Measurements from ENCODE around the gene DPH2.

The DPH2 gene

DNA sequence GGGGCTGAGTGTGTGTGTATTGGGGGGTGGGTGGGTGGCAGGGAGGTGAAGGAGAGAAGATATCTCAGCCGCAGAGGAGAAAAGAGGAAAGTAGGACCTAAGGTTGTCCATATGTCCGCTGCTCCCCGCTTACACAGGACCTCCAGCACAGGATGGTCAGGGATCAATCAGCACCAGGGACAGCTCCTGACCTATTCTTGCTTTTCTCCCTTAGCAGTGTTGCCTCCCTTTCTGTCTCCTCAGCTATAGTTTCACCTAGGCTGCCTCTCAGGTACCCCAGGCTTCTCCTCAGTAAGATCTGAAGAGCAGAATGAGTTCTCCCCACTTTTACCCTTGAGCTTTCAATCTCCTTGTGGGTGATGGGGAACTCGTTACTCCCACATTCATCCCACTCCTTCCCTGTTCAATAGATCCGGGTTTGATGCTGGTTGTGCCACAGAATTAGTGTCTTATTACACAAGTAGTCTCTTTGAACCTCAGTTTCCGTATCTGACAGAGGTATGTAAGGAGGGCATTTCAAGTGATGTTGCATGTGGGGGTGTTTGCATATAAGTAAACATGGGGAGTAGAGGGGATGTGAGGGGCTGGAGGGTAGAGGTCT, 1.4 kb upstream of the DPH2 start:
- no peak for DNase-seq (ENCODE audit: low read depth)

DNA sequence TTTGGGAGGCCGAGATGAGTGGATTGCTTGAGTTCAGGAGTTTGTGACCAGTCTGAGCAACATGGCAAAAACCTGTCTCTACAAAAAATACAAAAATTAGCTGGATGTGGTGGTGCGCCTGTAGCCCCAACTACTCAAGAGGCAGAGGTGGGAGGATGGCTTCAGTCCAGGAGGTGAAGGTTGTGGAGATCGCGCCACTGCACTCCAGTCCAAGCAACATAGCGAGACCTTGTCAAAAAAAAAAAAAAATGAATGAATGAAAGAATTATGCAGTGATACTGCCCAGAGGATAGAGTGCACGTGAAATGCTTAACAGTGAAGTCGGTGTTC, 429 bp upstream of the DPH2 start:
- DNase-seq (ENCODE audit: low read depth), result no peak

DNA sequence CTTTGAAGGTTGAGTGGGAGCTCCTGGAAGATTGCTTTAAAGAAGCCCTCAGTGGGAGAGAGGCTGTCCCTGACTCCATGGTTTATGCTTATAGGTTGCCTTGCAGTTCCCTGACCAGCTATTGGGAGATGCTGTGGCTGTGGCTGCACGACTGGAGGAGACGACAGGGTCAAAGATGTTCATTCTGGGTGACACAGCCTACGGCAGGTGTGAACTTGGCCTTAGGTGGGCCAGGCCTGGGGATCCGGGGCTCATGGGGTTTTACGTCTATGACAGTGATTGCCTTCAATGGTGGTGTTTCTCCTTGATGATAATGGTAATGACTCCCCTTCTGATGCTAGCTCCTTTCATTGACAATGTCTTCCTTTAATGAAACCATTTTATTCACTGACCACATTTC, 692 bp downstream of the DPH2 start:
- no peak for DNase-seq (ENCODE audit: low read depth)

DNA sequence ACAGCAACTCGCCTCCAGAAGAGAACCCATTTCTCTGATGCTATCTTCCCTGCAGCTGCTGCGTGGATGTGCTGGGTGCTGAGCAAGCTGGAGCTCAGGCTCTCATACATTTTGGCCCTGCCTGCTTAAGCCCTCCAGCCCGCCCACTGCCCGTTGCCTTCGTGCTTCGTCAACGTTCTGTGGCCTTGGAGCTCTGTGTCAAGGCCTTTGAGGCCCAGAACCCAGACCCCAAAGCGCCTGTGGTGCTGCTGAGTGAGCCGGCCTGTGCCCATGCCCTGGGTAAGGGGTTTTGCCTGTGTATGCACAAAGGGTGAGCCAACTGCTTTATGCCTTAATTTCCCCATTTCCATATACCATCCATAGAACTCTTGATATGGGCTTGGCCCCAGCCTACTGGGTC, 1.1 kb downstream of the DPH2 start:
- DNase-seq (ENCODE audit: low read depth), result no peak

DNA sequence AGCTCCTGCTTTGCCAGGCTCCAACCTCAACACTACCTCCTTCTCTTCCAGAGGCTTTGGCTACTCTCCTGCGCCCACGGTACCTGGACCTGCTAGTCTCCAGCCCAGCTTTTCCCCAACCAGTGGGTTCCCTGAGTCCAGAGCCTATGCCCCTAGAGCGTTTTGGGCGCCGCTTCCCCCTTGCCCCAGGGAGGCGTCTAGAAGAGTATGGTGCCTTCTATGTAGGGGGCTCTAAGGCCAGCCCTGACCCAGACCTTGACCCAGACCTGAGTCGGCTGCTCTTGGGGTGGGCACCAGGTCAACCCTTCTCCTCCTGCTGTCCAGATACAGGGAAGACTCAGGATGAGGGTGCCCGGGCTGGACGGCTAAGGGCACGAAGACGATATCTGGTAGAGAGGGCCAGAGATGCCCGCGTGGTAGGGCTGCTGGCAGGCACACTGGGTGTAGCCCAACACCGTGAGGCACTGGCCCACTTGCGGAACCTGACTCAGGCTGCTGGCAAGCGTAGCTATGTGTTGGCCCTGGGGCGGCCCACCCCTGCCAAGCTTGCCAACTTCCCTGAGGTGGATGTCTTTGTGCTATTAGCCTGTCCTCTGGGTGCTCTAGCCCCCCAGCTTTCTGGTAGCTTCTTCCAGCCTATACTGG, 1.6 kb downstream of the DPH2 start:
- DNase-seq (ENCODE audit: low read depth), result no peak

DNA sequence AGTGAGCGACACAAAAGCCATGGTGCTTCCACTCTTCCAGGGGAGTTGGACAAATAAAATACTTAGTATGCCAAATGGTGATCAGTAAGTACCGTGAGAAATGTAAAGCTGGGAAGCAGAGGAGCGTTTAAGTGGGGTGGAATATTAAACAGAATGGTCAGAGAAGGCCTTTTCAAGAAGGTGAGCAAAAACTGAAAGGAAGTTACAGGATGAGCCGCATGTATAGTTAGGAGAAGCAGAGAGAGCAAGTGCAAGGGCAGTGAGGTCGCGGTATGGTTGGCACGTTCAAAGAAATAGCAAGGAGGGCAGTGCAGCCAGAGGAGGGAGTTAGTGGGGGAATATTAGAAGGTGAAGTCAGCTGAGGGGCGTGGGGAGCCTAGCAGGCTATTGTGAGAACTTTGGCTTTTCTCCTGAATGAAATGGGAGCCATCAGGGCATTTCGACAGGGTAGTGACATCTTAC, 4.2 kb downstream of the DPH2 start:
- no peak for DNase-seq (ENCODE audit: low read depth)

DNA sequence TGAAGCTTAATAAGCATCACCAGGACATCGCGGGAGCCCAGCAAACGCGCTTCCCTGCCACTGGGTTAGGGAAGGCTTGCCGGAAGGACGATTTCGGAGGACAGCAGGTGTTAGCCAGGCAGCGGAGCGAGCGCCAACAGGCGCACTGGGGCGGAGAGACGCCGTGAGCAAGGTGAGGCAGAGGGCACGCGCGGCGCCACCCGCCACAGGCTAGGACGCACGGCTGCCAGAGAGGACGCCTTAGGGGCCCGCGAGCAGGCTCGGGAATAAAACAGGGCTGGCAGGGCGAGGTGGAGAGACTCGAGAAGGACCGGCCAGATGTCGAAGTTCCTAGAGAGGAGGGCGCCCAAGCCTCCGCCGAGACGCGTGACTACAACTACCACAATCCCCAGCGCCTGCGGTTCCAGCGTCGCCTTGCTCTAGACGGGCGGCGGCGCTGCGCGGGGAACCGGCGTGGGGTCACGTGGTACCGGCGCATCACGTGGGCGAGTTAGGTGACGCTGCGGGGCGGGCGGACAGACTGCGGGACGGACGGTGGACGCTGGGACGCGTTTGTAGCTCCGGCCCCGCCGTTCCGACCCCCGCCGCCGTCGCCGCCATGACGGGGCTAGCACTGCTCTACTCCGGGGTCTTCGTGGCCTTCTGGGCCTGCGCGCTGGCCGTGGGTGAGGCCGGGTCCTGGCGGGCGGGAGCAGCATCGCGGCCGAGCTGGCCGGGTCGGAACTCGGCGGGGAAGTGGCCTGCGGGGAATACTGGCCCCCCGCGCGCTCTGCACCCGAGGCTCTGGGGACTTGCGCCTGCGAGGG, 4.8 kb downstream of the DPH2 start, which contains the start of gene ATP6V0B:
Gene ATP6V0B (plus strand): TSS at position 518 of the 806 bp plus-strand sequence. CDS start 81 bp downstream, at position 599.
- peak; percentile 90 for DNase-seq (ENCODE audit: low read depth)

DNA sequence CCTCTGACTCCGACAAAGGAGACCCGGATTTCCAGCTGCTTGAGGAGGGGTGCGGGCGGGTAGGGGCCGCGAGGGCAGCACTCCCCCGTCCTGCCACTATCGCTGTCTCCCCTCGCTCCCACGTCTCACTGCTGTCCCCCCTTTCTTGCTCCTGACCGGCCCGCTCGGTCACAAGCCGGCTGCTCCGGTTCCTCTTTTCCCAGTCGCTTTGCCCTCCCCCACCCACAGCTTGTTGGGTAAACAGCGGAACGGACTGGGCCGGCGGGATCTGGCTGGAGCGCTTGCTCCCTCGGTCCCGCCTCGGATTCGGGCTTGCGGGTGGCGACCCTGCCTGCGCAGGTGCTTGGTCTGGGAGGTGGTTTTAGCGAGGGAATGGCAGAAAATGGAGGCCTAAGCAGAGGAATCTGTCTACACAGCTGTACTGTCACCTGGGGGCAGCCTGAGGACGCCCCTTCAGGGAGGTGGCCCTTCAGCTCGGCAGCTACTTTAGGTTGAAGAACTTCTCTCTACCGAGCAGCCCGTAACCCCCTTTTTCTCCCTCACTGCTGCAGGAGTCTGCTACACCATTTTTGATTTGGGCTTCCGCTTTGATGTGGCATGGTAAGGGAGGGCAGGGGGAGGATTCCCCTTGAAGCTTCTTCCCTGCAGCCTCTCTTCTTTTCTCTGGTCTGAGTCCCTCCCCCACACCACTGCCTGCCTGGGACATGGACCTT, 5.6 kb downstream of the DPH2 start:
- no peak for DNase-seq (ENCODE audit: low read depth)

DNA sequence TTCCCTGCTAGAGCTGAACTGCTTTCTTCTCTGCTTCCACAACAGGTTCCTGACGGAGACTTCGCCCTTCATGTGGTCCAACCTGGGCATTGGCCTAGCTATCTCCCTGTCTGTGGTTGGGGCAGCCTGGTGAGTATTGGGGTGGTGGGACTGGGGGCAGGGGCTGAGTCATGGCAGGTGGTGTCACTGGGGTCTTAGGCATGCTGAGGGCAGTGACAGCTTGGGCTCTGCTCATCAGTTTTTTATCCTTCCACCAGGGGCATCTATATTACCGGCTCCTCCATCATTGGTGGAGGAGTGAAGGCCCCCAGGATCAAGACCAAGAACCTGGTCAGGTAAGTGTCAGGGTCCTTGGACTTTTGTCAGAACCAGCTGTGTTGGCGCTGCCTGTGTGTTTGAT, 6.2 kb downstream of the DPH2 start:
- no peak for DNase-seq (ENCODE audit: low read depth)

DNA sequence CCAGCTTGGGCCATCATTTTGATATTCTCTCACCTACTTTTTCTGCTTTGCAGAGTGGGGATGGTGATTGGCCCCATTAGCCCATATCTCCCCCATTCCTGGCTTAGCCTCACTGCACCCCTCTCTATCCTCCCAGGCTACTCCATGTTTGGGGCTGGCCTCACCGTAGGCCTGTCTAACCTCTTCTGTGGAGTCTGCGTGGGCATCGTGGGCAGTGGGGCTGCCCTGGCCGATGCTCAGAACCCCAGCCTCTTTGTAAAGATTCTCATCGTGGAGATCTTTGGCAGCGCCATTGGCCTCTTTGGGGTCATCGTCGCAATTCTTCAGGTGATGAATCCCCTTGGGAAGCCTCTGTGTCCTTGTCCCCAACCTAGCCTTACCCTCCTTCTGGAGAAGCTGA, 7.1 kb downstream of the DPH2 start:
- DNase-seq (ENCODE audit: low read depth), result no peak

DNA sequence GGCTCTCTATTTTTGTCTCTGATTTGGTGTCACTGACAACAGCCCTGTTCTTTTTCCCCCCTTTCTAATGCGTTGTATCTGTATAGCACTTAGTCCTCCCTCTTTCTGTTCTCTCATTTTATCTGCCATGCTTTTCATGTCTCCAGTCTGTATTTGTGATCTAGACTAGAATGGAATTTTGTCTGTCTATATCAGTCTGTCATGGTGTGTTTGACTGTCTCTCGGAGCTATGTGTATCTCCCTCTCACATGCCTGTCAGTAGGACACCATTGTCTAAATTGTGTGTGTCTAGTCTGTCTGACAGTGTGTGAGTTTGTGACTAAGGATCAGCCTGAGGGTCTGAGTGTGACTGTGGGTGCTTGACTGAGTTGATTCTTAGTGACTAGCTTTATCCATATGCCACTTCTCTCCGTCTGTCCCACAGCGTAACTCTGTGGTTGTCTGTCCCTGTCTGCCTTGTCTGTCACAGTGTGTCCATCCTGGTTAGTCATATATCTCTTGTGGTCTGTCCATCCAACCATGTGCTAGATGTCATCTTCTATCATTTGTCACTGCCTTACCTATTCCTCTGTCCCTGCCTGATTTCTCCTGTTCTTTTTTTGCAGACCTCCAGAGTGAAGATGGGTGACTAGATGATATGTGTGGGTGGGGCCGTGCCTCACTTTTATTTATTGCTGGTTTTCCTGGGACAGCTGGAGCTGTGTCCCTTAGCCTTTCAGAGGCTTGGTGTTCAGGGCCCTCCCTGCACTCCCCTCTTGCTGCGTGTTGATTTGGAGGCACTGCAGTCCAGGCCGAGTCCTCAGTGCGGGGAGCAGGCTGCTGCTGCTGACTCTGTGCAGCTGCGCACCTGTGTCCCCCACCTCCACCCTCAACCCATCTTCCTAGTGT, 7.8 kb downstream of the DPH2 start:
- DNase-seq (ENCODE audit: low read depth), result no peak

DNA sequence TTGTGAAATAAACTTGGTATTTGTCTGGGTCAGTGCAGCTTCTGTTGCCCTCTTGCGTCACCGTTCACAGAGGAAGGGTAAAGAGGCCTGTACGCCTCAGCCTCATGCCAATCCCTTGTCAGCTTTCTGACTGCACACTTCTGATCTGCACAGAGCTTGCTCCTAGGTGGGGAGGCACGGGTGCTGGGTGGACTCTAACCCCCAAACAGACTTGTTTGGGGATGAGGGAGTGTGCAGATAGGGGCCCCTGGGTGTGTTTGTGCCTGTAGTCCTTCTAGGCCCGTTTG, 8.4 kb downstream of the DPH2 start:
- no peak for DNase-seq (ENCODE audit: low read depth)

DNA sequence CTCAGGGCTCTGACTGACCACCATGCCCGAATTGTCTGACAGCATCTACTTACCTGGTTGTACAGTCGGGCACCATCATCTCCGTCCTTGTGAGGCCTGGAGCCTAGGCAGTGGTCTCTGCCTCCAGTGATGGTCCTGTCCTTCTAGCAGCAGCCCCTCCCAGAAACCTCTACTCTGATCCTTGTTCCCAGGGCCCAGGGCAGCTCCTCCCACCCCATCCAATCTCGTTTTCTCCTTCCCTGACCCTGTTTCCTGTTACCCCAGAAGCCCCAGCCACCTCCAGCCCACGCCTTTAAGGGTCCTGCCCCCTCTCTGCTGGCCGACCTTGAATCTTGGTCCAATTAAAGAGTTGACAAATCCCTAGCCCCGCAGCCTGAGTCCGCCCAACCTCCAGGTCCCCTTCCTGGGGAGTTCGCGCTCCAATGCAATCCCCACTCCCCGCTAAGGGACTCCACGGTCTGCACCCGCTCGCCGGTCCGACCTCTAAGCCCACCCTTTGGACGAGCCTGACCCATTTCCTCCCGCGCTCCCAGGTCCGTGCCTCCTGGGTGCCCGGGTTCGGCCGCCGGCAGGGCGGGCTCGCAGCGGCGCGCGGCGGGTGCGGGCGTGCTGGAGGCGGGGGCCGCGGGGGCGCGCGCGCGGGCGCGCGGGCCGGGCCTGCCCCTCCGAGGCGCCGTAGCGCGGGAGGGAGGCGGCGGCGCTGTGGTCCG, 8.9 kb downstream of the DPH2 start, which contains the start of gene B4GALT2:
Gene B4GALT2 (plus strand): TSS at position 660 of the 710 bp plus-strand sequence. CDS start 1,951 bp downstream, outside the sequence.
- DNase-seq (ENCODE audit: low read depth), result no peak

DNA sequence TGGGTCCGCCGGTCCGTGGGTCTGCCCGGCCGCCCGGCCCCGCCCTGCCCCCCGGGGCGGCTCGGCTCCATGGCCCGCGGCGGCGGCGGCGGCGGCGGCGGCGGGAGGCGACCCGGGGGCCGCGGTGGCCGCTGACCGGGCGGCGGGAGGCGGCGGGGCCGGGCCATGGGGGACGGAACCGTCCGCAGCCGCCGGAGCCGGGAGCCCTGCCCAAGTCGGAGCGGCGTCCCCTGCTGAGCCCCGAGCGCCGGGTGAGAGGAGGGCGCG, 9.4 kb downstream of the DPH2 start:
- no peak for DNase-seq (ENCODE audit: low read depth)

DNA sequence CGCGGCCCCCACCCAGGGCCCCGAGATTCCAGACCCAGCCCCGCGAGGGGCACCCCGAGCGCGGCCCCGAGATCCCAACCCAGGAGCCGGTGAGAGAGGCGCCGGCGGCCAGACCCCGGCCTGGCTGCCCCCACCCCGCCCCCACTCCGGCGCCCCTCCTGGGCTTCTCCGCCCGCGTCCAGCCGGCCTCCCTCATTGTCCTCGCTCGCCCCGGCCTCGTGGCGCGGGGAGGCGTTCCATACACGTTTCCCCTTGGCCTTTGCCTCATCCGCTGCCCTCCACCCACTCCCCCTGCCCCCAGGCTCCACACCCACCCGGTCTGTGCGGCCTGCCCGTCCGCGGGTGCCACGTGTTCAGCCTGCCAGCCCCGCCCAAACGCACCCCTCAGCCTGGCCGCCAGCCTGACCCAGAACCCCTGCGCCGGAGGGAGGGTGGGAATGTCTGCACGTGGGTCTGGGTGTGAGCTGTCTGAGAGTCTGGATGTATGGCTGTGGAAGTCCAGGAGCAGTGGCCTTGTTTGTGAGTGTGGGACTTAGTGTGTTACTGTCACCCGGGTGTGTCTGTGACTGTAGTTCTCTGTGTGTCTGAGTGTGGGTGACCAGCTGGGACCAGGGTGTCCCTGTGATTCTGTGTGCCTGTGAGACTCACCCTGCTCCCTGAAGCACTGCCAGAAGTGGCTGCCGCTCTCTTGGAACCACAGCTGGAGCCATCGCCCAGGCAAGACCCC, 9.9 kb downstream of the DPH2 start:
- DNase-seq (ENCODE audit: low read depth), result no peak

DNA sequence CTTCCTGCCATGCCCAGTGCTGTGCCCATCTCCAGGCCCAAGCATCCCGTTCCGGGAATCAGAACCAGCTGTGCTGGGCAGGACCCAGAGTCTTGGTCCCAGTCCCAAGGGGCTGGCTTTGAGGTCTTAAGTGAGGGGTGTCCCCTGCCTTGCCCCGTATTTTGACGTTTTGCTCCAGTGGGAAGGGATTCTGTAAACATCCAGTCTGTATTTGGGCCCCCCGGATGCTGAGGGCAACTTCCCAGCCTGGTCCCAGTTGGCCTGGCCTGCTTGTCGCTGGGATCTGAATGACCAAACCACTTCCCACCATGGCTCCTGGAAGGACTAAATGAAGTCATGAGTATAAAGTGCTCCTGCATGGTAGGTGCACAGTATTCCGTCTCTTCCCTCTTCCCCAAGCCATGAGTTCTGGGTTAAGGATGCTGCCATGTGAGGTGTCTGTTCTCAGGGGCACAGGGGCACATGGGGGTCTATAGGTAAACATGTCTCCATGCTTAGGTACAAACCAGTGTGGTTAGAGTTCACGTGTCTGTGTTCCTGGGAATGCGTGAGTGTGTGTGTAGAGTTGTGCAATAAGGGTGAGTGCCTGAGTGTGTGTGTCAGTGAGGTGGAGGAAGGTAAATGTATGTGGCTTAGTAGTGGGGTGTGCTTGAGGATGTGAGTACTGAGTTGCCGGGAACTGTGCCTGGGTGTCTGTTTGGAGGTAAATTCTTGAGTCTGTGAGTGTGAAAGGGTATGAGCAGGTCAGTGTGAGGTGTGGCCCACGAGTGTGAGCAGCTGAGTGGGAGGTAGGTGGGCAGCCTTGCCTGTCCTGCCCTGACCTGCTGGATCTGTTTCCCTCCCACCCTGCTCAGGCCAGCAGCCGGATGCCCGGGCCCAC, 10.7 kb downstream of the DPH2 start:
- DNase-seq (ENCODE audit: low read depth), result no peak

DNA sequence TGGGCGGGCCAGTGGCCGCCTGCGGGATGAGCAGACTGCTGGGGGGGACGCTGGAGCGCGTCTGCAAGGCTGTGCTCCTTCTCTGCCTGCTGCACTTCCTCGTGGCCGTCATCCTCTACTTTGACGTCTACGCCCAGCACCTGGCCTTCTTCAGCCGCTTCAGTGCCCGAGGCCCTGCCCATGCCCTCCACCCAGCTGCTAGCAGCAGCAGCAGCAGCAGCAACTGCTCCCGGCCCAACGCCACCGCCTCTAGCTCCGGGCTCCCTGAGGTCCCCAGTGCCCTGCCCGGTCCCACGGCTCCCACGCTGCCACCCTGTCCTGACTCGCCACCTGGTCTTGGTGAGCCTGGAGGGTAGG, 11.3 kb downstream of the DPH2 start:
- no peak for DNase-seq (ENCODE audit: low read depth)

DNA sequence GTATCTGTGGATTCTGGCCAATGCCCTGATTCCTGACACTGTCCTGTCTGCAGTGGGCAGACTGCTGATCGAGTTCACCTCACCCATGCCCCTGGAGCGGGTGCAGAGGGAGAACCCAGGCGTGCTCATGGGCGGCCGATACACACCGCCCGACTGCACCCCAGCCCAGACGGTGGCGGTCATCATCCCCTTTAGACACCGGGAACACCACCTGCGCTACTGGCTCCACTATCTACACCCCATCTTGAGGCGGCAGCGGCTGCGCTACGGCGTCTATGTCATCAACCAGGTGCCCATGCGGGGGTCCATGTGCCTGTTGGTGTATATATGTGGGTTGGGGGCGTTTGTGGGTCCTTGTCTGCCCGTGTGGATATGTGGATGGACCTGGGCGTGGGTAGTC, 11.8 kb downstream of the DPH2 start:
- DNase-seq (ENCODE audit: low read depth), result no peak

DNA sequence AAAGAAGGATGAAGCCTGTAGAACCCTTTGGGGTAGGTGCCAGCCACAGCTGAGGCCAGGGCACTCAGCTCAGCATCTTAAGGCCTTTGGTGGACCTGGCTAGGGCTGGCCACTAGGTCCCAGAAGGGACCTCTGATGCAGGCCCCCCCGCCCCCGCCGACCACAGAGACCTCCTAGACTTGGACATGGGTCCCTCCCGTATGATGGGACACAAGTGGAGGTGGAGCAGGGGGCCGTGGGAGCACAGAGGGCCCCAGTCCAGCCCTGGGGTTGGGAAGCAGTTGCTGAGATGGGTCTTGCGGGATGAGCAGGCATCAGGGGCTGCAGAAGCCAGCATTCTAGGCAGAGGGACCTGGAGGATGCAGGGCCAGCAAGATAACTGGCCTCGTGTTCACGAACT, 12.4 kb downstream of the DPH2 start:
- no peak for DNase-seq (ENCODE audit: low read depth)

DNA sequence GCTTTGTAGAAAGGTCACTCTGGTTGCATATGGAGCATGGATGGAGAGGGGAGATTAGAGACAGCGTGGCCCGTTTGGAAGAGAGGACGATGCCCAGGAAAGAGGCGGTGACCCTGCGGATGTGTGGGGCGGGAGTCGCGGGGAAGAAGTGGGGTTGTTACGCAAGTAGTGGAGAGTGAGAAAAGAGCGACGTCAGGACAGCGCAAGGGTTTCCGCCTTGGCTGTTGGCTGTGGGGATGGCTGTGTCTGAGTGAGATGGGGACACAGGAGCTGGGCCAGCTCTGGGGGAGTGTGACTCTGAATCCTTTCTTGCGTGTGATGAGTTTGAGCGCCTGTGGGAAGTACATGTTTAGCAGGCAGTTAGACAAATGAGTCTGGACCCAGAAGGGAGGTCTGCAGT, 13.0 kb downstream of the DPH2 start:
- no peak for DNase-seq (ENCODE audit: low read depth)
